ENCODE results near the gene BTRC. TPM values are rescaled to one million over a fixed set of nuclear protein-coding genes. Genes with fewer than 3 reads are reported as not detected.

BTRC gene
- total RNA-seq, 4 donors from 2014 or later = 14.7 to 23.0 (median 16.8) TPM

- TF ChIP-seq, protein P1, sequence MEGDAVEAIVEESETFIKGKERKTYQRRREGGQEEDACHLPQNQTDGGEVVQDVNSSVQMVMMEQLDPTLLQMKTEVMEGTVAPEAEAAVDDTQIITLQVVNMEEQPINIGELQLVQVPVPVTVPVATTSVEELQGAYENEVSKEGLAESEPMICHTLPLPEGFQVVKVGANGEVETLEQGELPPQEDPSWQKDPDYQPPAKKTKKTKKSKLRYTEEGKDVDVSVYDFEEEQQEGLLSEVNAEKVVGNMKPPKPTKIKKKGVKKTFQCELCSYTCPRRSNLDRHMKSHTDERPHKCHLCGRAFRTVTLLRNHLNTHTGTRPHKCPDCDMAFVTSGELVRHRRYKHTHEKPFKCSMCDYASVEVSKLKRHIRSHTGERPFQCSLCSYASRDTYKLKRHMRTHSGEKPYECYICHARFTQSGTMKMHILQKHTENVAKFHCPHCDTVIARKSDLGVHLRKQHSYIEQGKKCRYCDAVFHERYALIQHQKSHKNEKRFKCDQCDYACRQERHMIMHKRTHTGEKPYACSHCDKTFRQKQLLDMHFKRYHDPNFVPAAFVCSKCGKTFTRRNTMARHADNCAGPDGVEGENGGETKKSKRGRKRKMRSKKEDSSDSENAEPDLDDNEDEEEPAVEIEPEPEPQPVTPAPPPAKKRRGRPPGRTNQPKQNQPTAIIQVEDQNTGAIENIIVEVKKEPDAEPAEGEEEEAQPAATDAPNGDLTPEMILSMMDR (IDR thresholded peaks at IDR 0.05) = no peak
- H3K4me3 ChIP-seq (ENCODE audit: low read depth, poor library complexity, severe bottlenecking) = no peak overlapping the region
- intact Hi-C loops (cut with DNase I; ENCODE audit: low total_unique reads) = no loop called here
- DNase-seq (ENCODE audit: low spot score in 2 of 2) = peak in 1 of 2 donors; percentile 65
- WGBS, 2 donors = 84 to 86% methylated on average over 15 of the region's 15 CpGs
Observed at GRCh38 chr10:101564490-101564991, 210.6 kb downstream of the BTRC start.

DNA sequence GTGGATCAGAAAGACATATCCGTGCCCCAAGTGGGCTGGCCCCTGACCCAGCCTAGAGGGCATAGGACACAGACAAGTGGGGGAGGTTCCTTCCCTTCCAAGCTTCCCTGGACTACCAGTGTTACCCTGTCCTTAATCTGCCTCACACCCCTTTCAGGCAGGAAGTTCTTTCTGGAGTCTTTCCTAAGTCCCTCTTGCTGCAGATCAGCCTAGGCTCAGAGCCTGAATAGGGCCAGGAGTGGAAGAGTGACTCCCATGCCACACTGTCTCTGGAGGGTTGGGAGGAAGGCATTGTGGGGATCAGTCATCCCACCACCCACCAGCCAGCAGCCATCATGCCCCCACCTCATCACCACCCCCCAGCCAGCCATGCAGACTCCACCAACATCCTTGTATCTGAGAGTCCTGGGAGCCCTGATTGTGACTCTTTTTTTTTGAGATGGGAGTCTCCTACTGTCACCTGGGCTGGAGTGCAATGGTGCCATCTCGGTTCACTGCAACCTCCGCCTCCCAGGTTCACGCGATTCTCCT is 211.5 kb downstream of the BTRC start:
- DNase-seq (ENCODE audit: low spot score in 2 of 2) = peak in 1 of 2 donors; percentile 49
- TF ChIP-seq POLR2A (IDR thresholded peaks at IDR 0.05) = no peak
- TF ChIP-seq, protein P1 (IDR thresholded peaks at IDR 0.05) = no peak
- WGBS, 2 donors = 74 to 78% methylated on average over 5 of the region's 5 CpGs
- H3K4me3 ChIP-seq (ENCODE audit: low read depth, poor library complexity, severe bottlenecking) = no peak overlapping the region
- intact Hi-C loops (cut with DNase I; ENCODE audit: low total_unique reads) = no loop called here

GRCh38 chr10:101565936-101566332 is 212.0 kb downstream of the BTRC start:
- H3K4me3 ChIP-seq (ENCODE audit: low read depth, poor library complexity, severe bottlenecking) = no peak overlapping the region
- WGBS, 2 donors = 52 to 64% methylated on average over 8 of the region's 8 CpGs
- peak in 1 of 2 donors; percentile 75 for DNase-seq (ENCODE audit: low spot score in 2 of 2)
- intact Hi-C loops (cut with DNase I; ENCODE audit: low total_unique reads) = no loop called here
- TF ChIP-seq, protein P1 (IDR thresholded peaks at IDR 0.05) = no peak
- TF ChIP-seq POLR2A (IDR thresholded peaks at IDR 0.05) = no peak

GRCh38 chr10:101566333-101567164 is 212.6 kb downstream of the BTRC start:
- peak in 1 of 2 donors; percentile 80 for DNase-seq (ENCODE audit: low spot score in 2 of 2)
- WGBS, 2 donors = 14 to 20% methylated on average over 41 to 58 of the region's 59 CpGs
- H3K4me3 ChIP-seq (ENCODE audit: low read depth, poor library complexity, severe bottlenecking) = no peak overlapping the region
- intact Hi-C loops (cut with DNase I; ENCODE audit: low total_unique reads) = no loop called here
- no peak for TF ChIP-seq POLR2A (IDR thresholded peaks at IDR 0.05)
- TF ChIP-seq, protein P1 (IDR thresholded peaks at IDR 0.05) = no peak

DNA sequence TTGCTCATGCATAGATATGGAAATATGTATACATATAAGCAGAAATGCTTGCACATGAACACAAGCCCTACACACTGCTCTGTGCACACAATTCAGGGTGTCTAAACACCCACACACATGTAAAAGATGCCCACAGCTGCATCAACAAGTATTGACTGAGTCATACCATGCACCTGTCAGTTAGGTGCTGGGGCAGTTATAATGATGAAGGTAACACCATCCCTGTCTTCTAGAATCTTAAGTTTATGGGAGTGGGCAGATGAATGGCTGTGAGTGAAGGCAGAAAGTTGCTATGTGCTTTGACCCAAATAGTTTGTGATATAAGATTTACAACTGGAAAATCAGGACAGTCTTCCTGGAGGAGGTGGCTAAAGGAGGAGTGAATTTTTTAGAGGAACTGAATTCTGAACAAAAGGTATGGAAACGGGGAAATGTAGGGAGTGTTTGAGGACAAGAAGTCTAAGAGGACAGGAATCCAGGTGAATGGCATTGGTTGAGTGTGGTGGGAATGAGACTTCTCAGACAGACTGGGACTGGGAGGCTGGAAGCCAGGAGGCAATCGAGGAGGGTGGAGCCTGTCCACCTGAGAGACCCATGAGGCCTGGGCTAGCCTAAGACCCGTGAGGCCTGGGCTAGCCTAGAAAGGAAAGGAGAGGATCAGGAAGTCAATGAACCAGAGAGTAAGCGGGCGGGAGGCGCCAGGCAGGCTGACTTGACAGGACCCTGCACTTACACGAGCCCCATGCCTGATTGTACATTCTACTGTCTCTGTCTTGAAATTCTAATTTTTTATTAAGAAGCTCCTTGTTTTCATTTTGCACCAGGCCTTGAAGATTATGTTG is 213.4 kb downstream of the BTRC start:
- 75 to 76% methylated on average over 7 of the region's 7 CpGs for WGBS, 2 donors
- TF ChIP-seq, protein P1 (IDR thresholded peaks at IDR 0.05) = no peak
- TF ChIP-seq POLR2A (IDR thresholded peaks at IDR 0.05) = no peak
- DNase-seq (ENCODE audit: low spot score in 2 of 2) = peak in 1 of 2 donors; percentile 82
- H3K4me3 ChIP-seq (ENCODE audit: low read depth, poor library complexity, severe bottlenecking) = no peak overlapping the region
- intact Hi-C loops (cut with DNase I; ENCODE audit: low total_unique reads) = no loop called here

All from lower leg skin (tissue), 4 donors.